ENCODE data around the gene IL19.
"Not testable (repeated sequence)": the region's sequence is repeated elsewhere in the genome, so short reads cannot be mapped to it uniquely, and the experiment has no call there.

The IL19 gene

GRCh38 chr1:206741142-206741701 lies 29.4 kb upstream of the IL19 start:
- no peak for DNase-seq

GRCh38 chr1:206742719-206743383 lies 27.7 kb upstream of the IL19 start:
- no peak for DNase-seq

GRCh38 chr1:206744683-206745082 lies 25.9 kb upstream of the IL19 start:
- DNase-seq, result no peak

- no peak for DNase-seq
These were observed 25.3 kb upstream of the IL19 start for GRCh38 chr1:206745301-206745700.

GRCh38 chr1:206748348-206749030 lies 22.1 kb upstream of the IL19 start:
- DNase-seq, result no peak

GRCh38 chr1:206751891-206752290 lies 18.7 kb upstream of the IL19 start:
- DNase-seq, result no peak

GRCh38 chr1:206752481-206752880 lies 18.1 kb upstream of the IL19 start:
- DNase-seq, result no peak

GRCh38 chr1:206753141-206753540 lies 17.4 kb upstream of the IL19 start:
- no peak for DNase-seq

GRCh38 chr1:206754011-206754410 lies 16.6 kb upstream of the IL19 start:
- no peak for DNase-seq

- DNase-seq, result no peak
These were observed 12.9 kb upstream of the IL19 start for GRCh38 chr1:206757524-206758266.

GRCh38 chr1:206760590-206760989 lies 10.0 kb upstream of the IL19 start:
- DNase-seq, result no peak

- DNase-seq, result no peak
These were observed 9.3 kb upstream of the IL19 start for GRCh38 chr1:206761159-206761768.

- DNase-seq, result not testable (repeated sequence)
These were observed 7.7 kb upstream of the IL19 start for GRCh38 chr1:206762741-206763364.

GRCh38 chr1:206765771-206766170 lies 4.8 kb upstream of the IL19 start:
- not testable (repeated sequence) for DNase-seq

- no peak for DNase-seq
These were observed 4.2 kb upstream of the IL19 start for GRCh38 chr1:206766251-206766856.

GRCh38 chr1:206768472-206769303 lies 1.9 kb upstream of the IL19 start:
- no peak for DNase-seq

GRCh38 chr1:206769304-206769731 lies 1.3 kb upstream of the IL19 start:
- no peak for DNase-seq

GRCh38 chr1:206771338-206771692 lies 742 bp downstream of the IL19 start:
- no peak for DNase-seq

GRCh38 chr1:206772243-206772937 lies 1.8 kb downstream of the IL19 start, which contains the start of gene IL10:
Gene IL10, minus strand, starts transcription at chr1:206772494. Its CDS starts 59 bp downstream, at chr1:206772435.
- no peak for DNase-seq

GRCh38 chr1:206774093-206774492 lies 3.5 kb downstream of the IL19 start:
- no peak for DNase-seq

- no peak for DNase-seq
These were observed 5.7 kb downstream of the IL19 start for GRCh38 chr1:206776229-206776628.
